NCI-H2227 treated with DMSO at 0.1 percent for 48 hours (cell line): ENCODE results near the gene CDK5.
"Not testable (repeated sequence)": the region's sequence is repeated elsewhere in the genome, so short reads cannot be mapped to it uniquely, and the experiment has no call there.

Source experiments
- DNase-seq: peaks from one replicate; lab custom pipeline; 2025; lab: John Stamatoyannopoulos, UW

CDK5 gene

GRCh38 chr7:151033864-151034249 is 23.8 kb downstream of the CDK5 start:
- no peak for DNase-seq

DNA sequence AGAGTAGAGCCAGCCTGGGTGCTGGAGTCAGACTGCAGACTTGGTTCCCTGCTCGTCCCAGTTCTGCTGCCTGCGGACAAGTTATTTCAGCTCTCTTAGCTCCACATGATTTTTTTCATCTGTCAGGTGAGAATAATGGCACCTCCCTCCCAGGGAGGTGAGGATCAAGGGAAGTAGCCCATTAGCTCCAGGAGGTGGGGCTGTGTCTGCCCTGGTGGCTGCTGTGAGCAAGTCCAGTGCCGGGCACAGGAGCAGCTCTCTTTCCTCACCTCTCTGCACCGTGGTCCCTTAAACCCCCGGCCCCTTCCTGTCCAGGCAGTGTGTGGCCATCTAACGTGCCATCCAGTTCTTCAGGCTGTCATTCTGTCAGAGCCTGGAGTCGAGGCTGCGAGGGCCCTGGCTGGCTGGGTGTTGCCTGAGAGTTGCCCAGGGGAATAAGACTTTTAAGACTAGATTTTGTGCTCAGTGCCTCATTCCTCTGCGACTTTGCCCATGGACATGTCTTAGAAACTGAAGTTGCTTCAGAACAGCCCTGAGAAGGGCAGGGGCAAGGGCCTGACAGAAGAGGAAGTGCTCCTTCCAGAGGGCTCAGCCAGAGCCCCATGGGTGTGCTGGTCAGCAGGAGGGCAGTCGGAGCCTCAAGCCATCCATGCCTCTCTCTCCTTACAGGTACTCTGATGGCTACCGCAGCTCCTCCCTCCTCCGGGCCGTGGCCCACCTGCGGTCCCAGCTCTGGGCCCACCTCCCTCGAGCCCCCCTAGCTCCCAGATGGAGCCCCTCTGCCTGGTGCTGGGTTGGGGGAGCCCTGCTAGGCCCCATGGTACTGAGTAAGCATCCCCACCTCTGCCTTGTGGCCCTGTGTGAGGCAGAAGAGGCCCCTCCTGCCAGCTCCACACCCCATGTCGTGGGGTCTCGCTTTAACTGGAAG is 24.5 kb downstream of the CDK5 start:
- no peak for DNase-seq

DNA sequence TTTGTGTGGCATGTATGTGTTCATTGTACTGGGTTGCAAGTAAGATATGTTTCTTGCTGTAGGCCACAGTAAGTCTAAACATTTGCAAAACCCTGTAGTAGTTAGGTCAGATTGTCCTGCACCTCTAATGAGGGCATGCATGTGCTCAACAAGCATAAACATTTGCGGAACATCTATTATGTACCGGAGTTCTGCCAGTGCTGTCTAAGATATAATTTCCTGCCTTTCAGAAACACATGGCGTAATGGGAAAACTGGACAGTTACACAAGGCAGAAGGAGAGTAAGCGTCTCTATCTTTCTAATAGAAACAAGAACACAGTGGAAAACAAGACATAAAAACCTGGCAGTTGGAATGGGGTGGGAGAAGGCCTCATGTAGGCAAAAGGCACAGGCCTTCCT is 26.7 kb downstream of the CDK5 start:
- DNase-seq = no peak

- DNase-seq = no peak
These were observed 28.7 kb downstream of the CDK5 start for GRCh38 chr7:151028948-151029501.

GRCh38 chr7:151028131-151028947 is 29.4 kb downstream of the CDK5 start, which contains the start of gene ABCB8:
TSS of gene ABCB8 (plus strand) at chr7:151028450. CDS start at chr7:151028516, 66 bp downstream.
- DNase-seq = peak; percentile 98

DNA sequence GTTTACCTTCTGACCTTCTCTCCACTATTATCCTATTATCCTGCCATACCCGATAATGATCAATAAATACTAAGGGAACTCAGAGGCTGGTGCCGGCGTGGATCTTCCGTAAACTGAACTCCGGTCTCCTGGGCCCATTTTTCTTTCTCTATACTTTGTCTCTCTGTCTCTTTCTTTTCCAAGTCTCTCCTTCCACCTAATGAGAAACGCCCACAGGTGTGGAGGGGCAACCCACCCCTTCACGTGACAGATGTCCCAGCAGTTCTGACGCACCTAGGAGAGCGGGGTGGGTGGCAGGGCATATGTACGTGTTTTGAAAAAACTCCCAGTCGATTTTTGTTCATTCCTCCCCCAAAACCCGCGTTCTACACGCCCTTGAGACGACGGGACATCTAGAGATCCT is 30.0 kb downstream of the CDK5 start:
- not testable (repeated sequence) for DNase-seq

DNA sequence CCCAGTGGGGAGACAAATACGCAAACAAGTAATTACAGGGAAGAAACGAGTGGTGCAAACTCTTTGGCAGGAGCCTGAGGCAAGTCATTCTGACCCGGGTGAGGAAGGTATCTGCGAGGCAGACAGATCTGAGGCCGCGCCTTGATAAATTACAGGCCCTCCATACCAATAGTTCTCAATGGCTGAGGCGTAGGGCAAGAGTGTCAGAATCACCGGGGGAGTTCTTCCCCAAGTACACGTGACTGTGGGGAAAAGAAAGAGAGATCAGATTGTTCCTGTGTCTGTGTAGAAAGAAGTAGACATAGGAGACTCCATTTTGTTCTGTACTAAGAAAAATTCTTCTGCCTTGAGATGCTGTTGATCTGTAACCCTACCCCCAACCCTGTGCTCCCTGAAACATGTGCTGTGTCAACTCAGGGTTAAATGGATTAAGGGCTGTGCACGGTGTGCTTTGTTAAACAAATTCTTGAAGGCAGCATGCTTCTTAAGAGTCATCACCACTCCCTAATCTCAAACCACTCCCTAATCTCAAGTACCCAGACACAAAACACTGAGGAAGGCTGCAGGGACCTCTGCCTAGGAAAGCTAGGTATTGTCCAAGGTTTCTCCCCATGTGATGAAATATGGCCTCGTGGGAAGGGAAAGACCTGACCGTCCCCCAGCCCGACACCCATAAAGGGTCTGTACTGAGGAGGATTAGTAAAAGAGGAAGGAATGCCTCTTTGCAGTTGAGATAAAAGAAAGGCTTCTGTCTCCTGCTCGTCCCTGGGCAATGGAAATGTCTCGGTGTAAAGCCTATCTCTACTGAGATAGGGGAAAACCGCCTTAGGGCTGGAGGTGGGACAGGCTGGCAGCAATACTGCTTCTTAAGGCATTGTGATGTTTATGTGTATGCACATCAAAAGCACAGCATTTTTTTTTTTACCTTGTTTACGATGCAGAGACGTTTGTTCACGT is 30.6 kb downstream of the CDK5 start:
- peak; percentile 43 for DNase-seq

DNA sequence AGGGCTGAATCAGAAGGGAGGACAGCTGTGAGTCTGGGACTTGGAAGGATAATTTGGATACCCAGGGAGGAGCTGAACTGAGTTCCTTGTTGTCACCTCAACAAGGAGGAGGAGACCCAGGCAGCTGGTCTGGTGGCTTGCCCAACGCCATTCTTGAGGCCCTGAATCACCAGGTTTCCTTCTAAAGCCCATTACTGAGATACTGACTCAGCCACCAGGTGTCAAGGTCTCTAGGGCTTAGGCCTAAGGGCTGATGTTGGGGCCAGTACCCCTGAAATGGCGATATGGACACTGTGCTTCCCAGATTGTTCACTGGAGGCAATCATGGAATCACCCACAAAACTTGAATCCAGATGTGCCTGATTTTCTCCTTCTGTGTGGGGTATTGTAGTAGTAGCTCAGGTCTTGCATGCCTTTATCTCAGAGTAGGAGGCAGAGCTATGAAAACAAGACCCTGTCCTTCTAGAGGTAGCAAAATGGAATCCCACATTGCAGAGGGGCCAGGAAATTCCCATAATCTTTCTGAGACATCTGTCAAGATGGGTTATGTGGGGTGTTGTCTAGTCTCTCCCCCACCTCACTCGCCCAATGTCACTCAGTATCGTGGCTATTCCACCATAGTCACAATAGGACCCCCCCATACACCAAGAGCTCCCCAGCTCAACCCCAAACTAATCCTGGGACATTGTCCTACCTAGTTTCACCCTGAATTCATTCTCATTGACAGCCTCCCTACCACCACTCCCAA is 31.6 kb downstream of the CDK5 start:
- DNase-seq = no peak

DNA sequence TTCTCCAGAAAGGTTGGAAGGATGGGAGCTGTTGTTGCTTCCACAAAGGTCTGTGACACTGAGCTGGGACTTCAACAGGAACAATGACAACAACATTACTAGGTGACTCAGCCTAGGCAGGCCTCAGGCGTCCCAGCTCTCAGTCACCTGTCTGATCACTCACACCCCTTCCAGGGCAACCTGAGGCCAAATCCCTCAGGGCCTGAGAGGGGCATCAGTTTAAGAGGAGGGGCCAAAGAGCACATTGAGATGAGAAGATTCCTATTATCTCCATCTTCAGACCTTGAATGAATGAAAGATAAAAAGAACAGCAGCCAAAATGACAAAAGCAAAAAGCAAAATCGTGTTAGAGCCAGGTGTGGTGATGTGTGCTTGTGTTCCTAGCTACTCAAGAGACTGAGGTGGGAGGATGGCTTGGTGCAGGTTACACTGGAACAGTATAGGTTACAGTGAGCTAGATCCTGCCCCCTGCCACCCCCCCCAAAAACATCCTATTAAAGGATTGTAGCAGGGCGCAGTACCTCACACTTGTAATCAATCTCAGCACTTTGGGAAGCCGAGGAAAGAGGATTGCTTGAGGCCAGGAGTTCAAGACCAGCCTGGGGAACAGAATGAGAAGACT is 33.2 kb downstream of the CDK5 start, which contains the start of gene ATG9B:
Gene ATG9B (minus strand): TSS at position 60 of the 622 bp plus-strand sequence. CDS start 71 bp downstream, outside the sequence.
- DNase-seq = no peak

GRCh38 chr7:151023232-151023631 is 34.5 kb downstream of the CDK5 start:
- DNase-seq = no peak

DNA sequence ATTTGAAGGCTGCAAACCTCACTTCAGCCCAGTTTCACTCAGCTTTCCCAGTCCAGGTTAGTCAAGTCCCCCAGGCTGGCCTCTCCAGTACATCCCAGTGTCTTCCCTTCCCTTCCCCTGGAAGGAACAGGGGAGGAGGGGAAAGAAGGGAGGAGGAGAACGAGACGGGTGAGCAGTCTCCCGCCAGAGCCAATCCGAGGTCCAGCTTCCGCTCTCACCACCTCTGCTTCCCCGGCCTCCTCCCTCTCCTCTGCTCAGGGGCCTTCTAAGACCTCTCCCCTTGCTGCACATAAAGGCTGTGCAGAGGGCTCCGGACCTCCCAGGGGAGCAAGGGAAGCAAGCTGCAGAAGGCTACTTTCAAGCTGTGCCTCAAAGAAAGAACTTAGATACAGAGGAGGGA is 37.5 kb downstream of the CDK5 start:
- DNase-seq = peak; percentile 15

- no peak for DNase-seq
These were observed 38.6 kb downstream of the CDK5 start for GRCh38 chr7:151019130-151019447.

DNA sequence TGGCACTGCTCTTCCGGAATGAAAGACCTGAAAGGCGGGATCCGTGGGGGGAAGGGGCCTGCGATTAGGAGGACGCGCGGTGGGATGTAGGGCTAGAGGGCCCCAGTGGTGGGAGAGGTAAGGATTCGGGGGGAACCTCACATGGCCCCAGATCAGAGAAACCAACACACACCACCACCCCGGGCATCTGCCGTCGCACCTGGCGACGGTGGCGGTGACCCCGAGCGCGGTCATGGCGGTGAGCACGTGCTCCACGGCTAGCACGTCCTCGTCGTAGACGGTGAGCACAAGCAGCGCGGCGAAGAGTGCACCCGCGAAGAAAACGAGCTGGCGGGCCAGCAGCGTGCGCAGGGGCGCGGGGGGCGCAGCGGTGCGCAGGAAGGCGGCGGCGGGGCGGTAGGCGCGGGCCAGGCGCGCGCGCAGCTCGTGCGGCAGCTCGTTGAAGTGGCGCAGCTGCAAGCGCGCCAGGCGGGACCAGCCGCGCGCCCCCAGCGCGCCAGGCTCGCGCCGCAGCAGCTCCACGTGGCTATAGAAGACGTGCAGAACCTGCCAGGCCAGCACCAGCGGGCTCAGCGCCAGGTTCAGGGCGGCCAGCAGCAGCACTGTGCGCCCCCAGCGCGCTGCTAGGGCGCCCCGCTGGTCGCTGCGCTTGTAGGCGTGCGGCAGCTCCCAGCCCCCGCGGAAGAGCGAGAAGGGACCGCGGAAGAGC is 39.1 kb downstream of the CDK5 start:
- DNase-seq = no peak

- DNase-seq = no peak
These were observed 39.7 kb downstream of the CDK5 start for GRCh38 chr7:151017953-151018420.

DNA sequence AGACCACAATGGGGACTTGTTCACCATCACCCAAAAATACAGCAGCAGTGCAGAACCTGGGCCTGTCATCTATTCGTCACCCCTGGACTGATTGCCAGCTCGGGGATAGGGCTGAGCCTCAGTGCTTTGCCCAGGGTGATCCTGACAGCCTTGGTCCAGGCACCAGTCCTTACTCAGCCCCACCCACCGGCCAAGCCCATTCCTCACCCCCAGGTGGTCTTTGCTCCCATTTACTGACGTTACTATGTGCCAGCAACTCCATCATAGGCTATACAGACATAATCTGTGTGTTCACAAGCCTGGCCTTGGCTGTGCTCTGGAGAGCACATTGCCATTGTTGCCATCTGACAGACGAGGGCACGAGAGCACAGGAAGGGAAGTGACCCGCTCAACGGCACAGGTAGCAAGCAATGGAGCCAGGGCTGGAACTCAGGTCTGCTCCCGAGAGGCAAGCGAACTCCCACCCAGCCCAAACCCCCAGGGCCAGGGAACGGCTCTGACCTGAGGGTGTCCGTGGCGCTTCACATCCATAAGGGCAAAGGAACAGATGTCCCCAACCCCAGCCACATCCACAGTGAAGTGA is 40.2 kb downstream of the CDK5 start:
- no peak for DNase-seq

- no peak for DNase-seq
These were observed 40.8 kb downstream of the CDK5 start for GRCh38 chr7:151016942-151017341.

- no peak for DNase-seq
These were observed 41.2 kb downstream of the CDK5 start for GRCh38 chr7:151016505-151016904.

DNA sequence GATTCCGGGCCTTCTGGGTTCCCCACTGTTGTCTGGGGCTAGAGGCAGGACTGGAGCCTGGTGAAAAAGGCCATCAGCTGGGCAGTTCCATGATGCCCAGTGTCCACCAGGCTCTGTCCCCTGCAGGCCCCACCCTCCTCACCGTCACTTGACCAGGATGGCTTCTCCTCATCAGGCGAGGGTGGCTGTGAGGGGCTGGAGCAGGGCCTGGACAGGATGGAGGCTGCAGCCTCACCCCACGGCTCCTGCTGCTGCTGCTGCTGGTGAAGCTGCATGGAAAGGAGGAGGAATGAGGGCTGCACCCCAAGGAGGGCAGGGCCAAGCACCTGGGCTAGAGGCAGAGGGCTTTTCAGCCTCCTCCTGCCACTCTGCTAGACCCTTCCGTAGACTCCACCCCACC is 41.7 kb downstream of the CDK5 start:
- DNase-seq = no peak

- no peak for DNase-seq
These were observed 42.7 kb downstream of the CDK5 start for GRCh38 chr7:151014950-151015349.
